ENCODE data around the gene ANKRD6. TPM values are rescaled to one million over a fixed set of nuclear protein-coding genes. Genes with fewer than 3 reads are reported as not detected.

The ANKRD6 gene
- total RNA-seq, 4 donors from 2014 or later = 2.7 to 9.4 (median 6.6) TPM

DNA sequence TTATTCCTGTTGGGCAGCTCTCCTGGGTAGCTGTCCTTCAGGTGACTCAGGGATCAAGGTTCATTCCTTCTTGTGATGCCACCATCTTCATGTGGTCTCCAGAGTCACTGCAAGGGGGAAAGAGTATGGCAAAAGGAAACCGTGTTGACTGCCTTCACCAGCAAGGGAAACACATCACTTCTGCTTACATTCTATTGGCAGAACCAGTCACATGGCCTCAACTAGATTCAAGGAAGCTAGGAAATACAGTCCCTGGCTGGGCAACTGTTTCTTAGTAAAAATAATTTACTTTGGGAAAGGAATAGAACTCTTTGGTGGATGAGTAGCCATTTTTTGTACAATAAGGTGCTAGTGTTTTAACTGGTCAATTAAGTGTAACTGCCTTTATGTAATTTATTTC, 5.3 kb downstream of the ANKRD6 start:
- peaks cover 4% of the 10 kb centered on the region for H3K27me3 ChIP-seq
- no peaks in the 10 kb centered on the region for H3K9me3 ChIP-seq
- peaks cover 0 to 8% (median under 1%) of the 10 kb centered on the region in 4 donors for H3K4me1 ChIP-seq
- intact Hi-C loops (cut with DNase I; ENCODE audit: low total_unique reads) (no loop called here), in situ Hi-C loops (cut with MboI; ENCODE audit: low pct_ligation_motif_present in 1 of 4, low pct_unique_long_range_greater_than_20kb in 1 of 4, low sequenced_read_pairs in 3 of 4) (loop anchor here in 3 of 4 donors (10.0 to 25.0 kb wide), 3 partner anchors 167 to 1049 kb away; no protein-coding TSS in a partner anchor)
- WGBS, 2 donors (ENCODE audit: low coverage in 1 of 2) = 80 to 87% methylated on average over 1 of the region's 1 CpG
- no peak for TF ChIP-seq POLR2A (IDR thresholded peaks at IDR 0.05)
- TF ChIP-seq EP300 (IDR thresholded peaks at IDR 0.05; ENCODE audit: low read depth) = no peak
- no peak for TF ChIP-seq POLR2AphosphoS5 (IDR thresholded peaks at IDR 0.05)
- TF ChIP-seq CTCF (IDR thresholded peaks at IDR 0.05) = no peak
- H3K36me3 ChIP-seq = no peaks in the 10 kb centered on the region
- no peak overlapping the region for H3K27ac ChIP-seq
- H3K4me3 ChIP-seq = no peak overlapping the region
- no peak for DNase-seq

DNA sequence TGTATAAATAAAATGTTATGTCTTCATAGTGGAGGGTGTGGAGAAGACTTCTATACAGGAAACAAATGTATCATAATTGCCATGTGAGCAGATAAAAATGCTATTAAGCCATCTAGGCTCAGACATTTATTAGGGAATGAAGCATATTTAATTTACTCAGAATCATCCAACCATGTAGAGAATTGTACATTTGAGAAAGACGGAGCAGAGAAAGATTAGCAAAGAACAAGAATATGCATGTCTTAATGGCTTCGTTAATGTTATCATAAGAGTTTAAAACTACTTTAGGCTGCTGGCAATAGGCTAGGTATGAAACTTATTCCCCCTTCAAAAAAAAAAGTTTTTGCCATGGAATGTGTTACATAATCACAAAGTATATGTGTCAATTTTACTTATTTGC, 6.1 kb downstream of the ANKRD6 start:
- Histone ChIP-seq H3K27ac (no peak overlapping the region), H3K4me1 (peaks cover 0 to under 1% (median 0%) of the 10 kb centered on the region in 4 donors), H3K9me3 (no peaks in the 10 kb centered on the region), H3K27me3 (no peaks in the 10 kb centered on the region), H3K36me3 (no peaks in the 10 kb centered on the region), H3K4me3 (no peak overlapping the region)
- no peak for TF ChIP-seq POLR2A (IDR thresholded peaks at IDR 0.05)
- TF ChIP-seq POLR2AphosphoS5 (IDR thresholded peaks at IDR 0.05) = no peak
- no peak for TF ChIP-seq EP300 (IDR thresholded peaks at IDR 0.05; ENCODE audit: low read depth)
- TF ChIP-seq CTCF (IDR thresholded peaks at IDR 0.05) = no peak
- intact Hi-C loops (cut with DNase I; ENCODE audit: low total_unique reads) (no loop called here), in situ Hi-C loops (cut with MboI; ENCODE audit: low pct_ligation_motif_present in 1 of 4, low pct_unique_long_range_greater_than_20kb in 1 of 4, low sequenced_read_pairs in 3 of 4) (loop anchor here in 3 of 4 donors (10.0 to 25.0 kb wide), 3 partner anchors 166 to 1048 kb away; no protein-coding TSS in a partner anchor)
- DNase-seq = no peak
- 95 to 96% methylated on average over 2 of the region's 2 CpGs for WGBS, 2 donors (ENCODE audit: low coverage in 1 of 2)

GRCh38 chr6:89440200-89440599, 7.2 kb downstream of the ANKRD6 start:
- no peaks in the 10 kb centered on the region for H3K27me3 ChIP-seq
- WGBS, 2 donors (ENCODE audit: low coverage in 1 of 2) = 99 to 100% methylated on average over 2 to 3 of the region's 3 CpGs
- TF ChIP-seq CTCF (IDR thresholded peaks at IDR 0.05) = no peak
- no peak for TF ChIP-seq POLR2A (IDR thresholded peaks at IDR 0.05)
- TF ChIP-seq EP300 (IDR thresholded peaks at IDR 0.05; ENCODE audit: low read depth) = no peak
- TF ChIP-seq POLR2AphosphoS5 (IDR thresholded peaks at IDR 0.05) = no peak
- no peaks in the 10 kb centered on the region for H3K9me3 ChIP-seq
- H3K27ac ChIP-seq = no peak overlapping the region
- no peak overlapping the region for H3K4me3 ChIP-seq
- intact Hi-C loops (cut with DNase I; ENCODE audit: low total_unique reads) (no loop called here), in situ Hi-C loops (cut with MboI; ENCODE audit: low pct_ligation_motif_present in 1 of 4, low pct_unique_long_range_greater_than_20kb in 1 of 4, low sequenced_read_pairs in 3 of 4) (loop anchor here in 1 of 4 donors (25.0 kb wide), 1 partner anchor 1047 kb away; no protein-coding TSS in a partner anchor)
- H3K4me1 ChIP-seq = no peaks in the 10 kb centered on the region
- H3K36me3 ChIP-seq = no peaks in the 10 kb centered on the region
- no peak for DNase-seq

DNA sequence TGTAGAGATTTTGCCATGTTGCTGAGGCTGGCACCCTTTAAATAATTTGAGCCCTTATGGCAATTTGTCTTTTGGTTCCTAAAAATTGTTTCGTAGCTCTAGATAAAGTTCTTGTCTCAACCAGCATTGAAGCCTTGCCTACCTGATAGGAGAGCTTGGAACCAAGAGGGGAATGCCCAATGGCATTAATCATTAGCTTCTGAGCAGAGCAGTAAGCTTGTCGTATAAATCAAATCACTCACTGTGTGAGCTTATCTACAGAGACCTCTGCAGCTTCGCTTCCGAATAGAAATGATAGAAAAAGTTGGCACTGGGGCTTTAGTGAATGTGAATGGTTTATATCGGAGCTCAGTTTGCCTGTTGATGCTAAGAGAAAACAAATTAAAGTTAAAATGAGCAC, 10.7 kb downstream of the ANKRD6 start:
- in situ Hi-C loops (cut with MboI; ENCODE audit: low pct_ligation_motif_present in 1 of 4, low pct_unique_long_range_greater_than_20kb in 1 of 4, low sequenced_read_pairs in 3 of 4) = loop anchor here in 1 of 4 donors (25.0 kb wide), 1 partner anchor 1044 kb away; no protein-coding TSS in a partner anchor
- WGBS, 2 donors (ENCODE audit: low coverage in 1 of 2) = 82 to 84% methylated on average over 4 to 5 of the region's 5 CpGs
- DNase-seq = no peak

More for the DNA sequence above, 10.7 kb downstream of the ANKRD6 start:
- no peaks in the 10 kb centered on the region for H3K4me1 ChIP-seq
- intact Hi-C loops (cut with DNase I; ENCODE audit: low total_unique reads) = no loop called here
- TF ChIP-seq CTCF (IDR thresholded peaks at IDR 0.05) (no peak), POLR2A (IDR thresholded peaks at IDR 0.05) (no peak), POLR2AphosphoS5 (IDR thresholded peaks at IDR 0.05) (no peak), EP300 (IDR thresholded peaks at IDR 0.05; ENCODE audit: low read depth) (no peak)
- H3K4me3 ChIP-seq = no peak overlapping the region
- H3K9me3 ChIP-seq = no peaks in the 10 kb centered on the region
- no peaks in the 10 kb centered on the region for H3K27me3 ChIP-seq
- no peaks in the 10 kb centered on the region for H3K36me3 ChIP-seq
- no peak overlapping the region for H3K27ac ChIP-seq
